Cardiac atrium fibroblast (primary cell): ENCODE results near the gene ZC3HAV1L. TPM values are rescaled to one million over a fixed set of nuclear protein-coding genes. Genes with fewer than 3 reads are reported as not detected.

Experiments
- total RNA-seq: library from RNA; depleted of rRNA; stranded (reverse); fragments of >200 nt; gene quantifications from 2 replicates; pipeline ENCODE4 v1.2.3, GENCODE V29; 2015

The ZC3HAV1L gene, protein sequence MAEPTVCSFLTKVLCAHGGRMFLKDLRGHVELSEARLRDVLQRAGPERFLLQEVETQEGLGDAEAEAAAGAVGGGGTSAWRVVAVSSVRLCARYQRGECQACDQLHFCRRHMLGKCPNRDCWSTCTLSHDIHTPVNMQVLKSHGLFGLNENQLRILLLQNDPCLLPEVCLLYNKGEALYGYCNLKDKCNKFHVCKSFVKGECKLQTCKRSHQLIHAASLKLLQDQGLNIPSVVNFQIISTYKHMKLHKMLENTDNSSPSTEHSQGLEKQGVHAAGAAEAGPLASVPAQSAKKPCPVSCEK
- 16.2 and 18.1 TPM in 2 replicates for total RNA-seq

DNA sequence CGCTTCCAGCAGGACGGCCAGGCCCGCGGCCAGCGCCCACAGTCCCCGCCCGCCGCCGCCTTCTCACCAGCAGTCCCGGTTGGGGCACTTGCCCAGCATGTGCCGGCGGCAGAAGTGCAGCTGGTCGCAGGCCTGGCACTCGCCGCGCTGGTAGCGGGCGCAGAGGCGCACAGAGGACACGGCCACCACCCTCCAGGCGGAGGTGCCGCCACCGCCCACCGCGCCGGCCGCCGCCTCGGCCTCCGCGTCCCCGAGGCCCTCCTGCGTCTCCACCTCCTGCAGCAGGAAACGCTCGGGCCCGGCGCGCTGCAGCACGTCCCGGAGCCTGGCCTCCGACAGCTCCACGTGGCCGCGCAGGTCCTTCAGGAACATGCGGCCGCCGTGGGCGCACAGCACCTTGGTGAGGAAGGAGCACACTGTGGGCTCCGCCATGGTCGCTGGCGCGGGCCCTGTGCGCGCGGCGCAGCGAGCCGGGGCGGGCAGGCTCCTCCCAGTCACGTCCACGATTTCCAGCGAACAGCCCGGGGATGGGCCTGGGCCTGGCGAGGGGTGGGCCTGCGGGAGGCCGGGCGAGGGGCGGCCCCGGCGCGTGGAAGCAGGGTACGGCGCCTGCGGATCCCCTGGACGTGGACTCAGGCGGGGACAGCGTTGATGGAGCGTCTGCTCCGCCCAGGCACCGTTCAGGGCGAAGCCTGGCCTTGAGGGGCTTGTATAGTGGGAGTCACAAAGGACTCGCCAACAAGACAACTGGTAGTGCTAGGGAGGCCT, at the start of gene ZC3HAV1L:
TSS of gene ZC3HAV1L (minus strand) at position 457 of the 768 bp plus-strand sequence. CDS start at position 432, 25 bp downstream.

DNA sequence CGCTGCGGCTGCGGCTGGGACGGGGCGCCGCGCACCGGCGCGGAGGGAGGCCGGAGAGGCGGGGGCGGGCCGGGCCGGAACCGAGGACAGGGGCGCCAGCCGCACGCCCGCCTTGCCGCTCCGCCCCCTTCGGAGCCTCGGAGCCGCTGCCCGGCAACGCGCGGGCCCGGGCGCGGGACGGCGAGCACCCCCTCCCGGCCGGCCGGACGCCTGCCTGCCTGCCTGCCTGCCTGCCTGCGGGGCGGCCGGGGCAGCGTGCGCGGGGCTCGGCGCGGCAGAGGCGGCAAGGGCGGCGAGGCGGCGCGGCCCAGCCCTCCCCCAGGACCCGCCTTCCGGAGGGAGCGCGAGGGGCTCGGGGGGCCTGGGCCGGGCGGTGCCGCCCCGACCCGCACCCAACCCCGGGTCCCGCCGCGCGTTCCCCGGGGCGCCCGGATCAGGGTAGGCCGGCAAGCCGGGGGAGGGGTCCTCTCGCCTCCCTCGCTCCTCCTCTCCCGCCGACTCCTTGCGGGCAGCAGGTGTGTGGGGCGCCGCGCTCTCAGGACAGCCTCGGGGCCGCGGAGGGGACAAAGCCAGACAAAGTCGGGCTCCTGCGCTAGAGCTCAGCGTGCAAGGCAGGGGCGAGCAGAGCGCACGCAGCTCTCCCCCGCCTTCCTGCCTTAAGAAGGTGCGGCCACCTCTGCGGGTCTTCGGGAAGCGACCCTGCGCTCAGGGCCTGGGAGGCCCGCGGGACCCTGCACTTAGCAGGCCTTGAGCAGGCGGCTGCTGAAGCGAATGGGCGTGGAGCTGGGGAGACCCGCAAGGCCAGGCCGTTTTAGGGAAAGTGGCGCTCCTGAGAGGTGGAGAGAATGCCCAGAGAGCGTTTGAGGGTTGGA, 54.3 kb downstream of the ZC3HAV1L start, which contains the start of gene KIAA1549:
TSS of gene KIAA1549 (minus strand) at position 58 of the 872 bp plus-strand sequence. CDS start 120 bp downstream, outside the sequence.

Other genes with a start within 250 kb of the ZC3HAV1L start
- not detected in 2 replicates for gene TMEM213, start 238.0 kb downstream of the ZC3HAV1L start, total RNA-seq
- not detected in 2 replicates for gene ATP6V0A4, start 237.8 kb downstream of the ZC3HAV1L start, total RNA-seq
- 0.54 and 1.3 TPM in 2 replicates for gene KIAA1549, start 54.7 kb downstream of the ZC3HAV1L start, total RNA-seq
- 24.9 and 28.0 TPM in 2 replicates for gene ZC3HAV1, start 73.7 kb upstream of the ZC3HAV1L start, total RNA-seq
- gene UBN2, start 195.2 kb upstream of the ZC3HAV1L start, total RNA-seq = 2.3 and 3.6 TPM in 2 replicates